T-helper 2 cell treated with Interferon-gamma antibody and Interleukin-4, amounts not matched to agents 100 ng/mL and 5 ng/mL, for 36 hours (primary cell): ENCODE results near the gene RASSF1. TPM values are rescaled to one million over a fixed set of nuclear protein-coding genes. Genes with fewer than 3 reads are reported as not detected.

ENCODE experiments used
- intact Hi-C: fragments of 100-400 bp; cut with micrococcal nuclease; formaldehyde crosslinking; loops from one replicate; pipeline ENCODE4 v1.15.1; 2023
- total RNA-seq: library from RNA; stranded (reverse); gene quantifications from 2 replicates; pipeline ENCODE4 v1.2.3, GENCODE V29; 2022

Gene RASSF1, protein sequence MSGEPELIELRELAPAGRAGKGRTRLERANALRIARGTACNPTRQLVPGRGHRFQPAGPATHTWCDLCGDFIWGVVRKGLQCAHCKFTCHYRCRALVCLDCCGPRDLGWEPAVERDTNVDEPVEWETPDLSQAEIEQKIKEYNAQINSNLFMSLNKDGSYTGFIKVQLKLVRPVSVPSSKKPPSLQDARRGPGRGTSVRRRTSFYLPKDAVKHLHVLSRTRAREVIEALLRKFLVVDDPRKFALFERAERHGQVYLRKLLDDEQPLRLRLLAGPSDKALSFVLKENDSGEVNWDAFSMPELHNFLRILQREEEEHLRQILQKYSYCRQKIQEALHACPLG
- total RNA-seq = 125 and 127 TPM in 2 replicates

GRCh38 chr3:50340448-50341329 lies at the start of gene RASSF1:
Gene RASSF1 (minus strand): TSS chr3:50340836. CDS start chr3:50340805, 31 bp downstream.
- intact Hi-C loops = loop anchor here (2.0 to 5.0 kb wide), 2 partner anchors 227 to 270 kb away; partner anchors contain the start of genes C3orf18, CISH and HEMK1

DNA sequence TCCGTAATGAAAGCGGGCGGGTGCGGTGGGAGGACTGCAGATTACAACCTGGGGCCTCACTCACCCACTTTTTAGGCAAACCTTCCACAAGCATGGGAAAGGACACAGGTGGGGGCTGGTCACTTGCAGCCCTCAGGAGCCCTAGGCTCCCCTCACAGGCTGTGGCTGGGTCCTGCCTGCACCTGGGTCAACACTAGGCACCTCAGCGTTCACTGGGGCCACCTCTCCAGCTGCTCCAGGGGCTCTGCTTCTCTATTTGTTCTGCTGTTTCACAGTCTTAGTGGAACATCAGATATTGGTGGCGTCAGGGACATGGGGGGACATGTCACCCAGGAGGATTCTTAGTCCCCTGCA lies 48.8 kb upstream of the RASSF1 start:
- intact Hi-C loops = no loop called here

DNA sequence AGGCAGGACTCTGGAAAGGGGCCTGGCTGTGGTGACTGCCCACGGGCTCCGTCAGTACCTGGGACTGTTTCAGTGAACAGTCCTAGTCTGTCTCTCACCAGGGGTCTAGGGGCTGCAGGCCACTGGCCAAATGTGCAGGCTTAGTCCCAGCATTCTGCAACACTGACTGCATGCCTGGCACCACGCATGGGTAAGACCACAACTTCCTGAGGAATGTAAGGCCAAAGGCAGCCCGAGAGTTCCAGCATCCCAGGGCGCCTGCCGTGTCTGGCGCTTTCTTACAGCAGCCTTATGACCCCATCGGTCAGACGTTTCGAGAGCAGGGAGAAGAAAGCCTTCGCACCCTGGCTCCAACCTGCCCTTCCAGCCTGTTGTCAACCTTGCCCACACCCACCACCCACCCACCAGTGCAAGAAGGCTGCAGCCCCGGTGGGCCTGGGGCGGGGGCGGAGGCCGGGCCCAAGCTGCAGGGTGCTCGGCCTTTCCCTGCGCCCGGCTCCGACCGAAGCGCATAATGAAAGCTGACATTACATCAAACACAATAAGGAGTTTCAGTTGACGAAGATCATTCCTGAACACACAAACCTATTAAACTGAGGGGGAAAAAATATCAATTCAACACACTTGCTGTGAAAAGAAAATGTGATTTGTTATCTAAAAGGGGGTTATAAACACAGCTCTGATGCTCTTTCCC lies 48.2 kb upstream of the RASSF1 start:
- intact Hi-C loops = no loop called here

GRCh38 chr3:50388016-50388719 lies 47.5 kb upstream of the RASSF1 start:
- intact Hi-C loops = no loop called here

- intact Hi-C loops = no loop called here
These were observed 45.1 kb upstream of the RASSF1 start for GRCh38 chr3:50385754-50386153.

DNA sequence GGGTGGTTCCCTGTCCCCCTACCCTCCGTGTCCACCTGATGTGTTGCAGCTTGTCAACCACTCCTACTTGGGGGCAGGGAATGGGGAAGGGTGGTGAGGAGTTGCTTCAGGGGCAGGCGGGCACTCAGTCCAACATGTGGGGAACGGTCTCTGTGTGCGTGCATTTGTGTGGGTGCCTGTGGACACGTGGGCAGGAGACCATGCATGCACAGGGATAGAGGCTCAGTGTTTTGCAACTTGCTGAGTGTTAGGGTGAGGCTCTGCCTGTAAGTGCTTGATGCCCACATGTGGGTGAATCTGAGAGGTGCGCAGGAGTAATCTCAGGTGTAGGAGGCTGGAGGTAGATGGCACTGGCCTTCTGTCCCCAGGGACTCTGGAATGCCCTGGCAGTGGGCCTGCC lies 43.1 kb upstream of the RASSF1 start:
- intact Hi-C loops = no loop called here

- intact Hi-C loops = no loop called here
These were observed 42.1 kb upstream of the RASSF1 start for GRCh38 chr3:50382722-50383121.

GRCh38 chr3:50381383-50381782 lies 40.7 kb upstream of the RASSF1 start:
- intact Hi-C loops = no loop called here

- intact Hi-C loops = no loop called here
These were observed 39.9 kb upstream of the RASSF1 start for GRCh38 chr3:50380405-50381085.

DNA sequence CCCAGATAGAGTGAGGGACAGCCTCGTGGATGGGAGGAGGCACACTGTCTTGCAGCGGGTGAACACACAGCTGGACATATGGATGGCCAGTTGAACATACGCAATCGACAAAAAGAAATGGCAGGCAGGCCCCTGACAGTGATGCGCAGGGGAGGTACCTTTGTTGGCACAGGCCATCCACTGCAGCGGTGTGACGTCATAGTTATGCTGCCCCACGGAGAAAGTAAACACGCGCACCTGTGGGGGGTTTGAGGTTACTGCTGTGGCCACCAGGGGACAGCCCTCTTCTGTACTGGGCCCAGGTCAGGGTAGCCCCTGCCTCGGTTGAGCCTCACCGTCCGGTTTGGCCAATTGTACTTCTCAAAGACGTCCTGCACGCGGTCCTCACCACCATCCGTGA lies 38.1 kb upstream of the RASSF1 start:
- intact Hi-C loops = no loop called here

GRCh38 chr3:50378024-50378423 lies 37.4 kb upstream of the RASSF1 start:
- intact Hi-C loops = no loop called here

DNA sequence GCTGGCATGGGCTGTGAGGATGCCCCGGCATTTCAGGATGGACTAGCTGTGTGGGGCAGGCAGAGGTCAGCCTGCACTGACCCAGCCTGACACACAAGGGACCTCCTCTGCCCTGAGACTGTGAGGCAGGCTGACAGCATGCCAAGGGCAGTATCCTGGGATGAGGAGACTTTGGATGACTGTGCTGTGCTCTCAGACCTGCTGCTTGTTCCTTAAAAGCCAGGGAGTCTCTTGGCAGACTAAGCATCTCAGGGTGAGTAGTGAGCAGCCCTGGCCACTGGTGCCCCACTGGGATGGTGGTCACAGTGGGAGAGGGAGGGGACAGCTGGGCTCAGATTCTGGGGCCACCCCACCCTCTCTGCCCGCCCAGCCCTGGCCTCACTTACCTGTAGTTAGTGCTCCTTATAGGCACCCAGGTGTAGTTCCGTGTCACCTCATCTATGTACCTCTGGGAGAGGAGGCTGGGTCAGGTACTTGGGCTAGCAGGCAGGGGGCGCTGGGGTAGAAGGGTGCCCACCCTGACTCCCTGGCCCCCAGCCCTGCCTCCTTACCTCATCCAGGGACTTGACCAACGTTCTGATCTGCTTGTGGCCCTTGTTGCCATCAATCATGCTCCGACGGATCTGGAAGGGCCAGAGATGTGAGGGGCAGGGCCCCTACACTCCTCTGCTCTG lies 34.8 kb upstream of the RASSF1 start:
- intact Hi-C loops = no loop called here

GRCh38 chr3:50374363-50375257 lies 34.0 kb upstream of the RASSF1 start:
- intact Hi-C loops = no loop called here

DNA sequence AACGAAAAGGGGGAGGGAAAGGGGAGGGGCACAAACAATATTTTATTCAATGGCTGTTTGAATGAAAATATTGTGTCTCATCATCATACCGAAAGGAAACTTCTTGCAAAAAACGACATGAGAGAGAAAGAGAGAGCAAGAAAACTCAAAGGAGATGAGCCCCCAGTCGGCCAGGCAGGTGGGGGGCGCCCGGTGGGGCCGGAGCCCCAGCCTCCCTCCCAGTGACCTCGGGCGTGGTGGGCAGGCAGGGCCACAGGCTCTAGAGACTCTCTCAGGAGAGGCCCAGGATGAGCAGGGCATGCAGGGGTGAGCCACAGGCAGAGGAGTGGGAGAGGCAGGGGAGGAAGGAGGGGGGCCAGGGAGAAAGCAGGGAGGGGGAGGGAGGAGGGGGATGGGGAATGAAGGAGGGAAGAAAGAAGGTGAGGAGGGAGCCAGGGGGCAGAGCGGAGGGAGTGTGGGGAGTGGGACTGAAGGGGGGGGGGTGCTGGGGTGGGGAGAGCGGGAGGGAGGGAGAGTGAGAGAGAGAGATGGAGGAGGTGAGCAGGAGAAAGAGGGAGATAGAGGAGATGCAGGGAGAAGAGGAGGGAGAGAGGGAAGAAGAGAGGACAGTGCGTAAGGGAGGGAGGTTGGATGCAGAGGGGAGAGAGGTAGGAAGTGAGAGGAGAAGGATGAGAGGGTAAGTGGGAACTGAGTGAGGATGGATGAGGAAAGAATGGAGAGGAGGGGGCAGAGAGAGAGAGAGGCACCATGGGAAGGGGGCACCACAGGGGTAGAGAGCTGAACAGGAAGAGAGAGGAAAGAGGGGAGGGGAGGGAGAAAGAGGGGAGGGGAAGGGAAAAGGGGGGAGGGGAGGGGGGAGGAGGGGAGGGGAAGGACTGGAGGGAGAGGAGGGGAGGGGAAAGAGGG lies 32.8 kb upstream of the RASSF1 start:
- intact Hi-C loops = no loop called here

GRCh38 chr3:50372349-50372748 lies 31.7 kb upstream of the RASSF1 start:
- intact Hi-C loops = no loop called here

- intact Hi-C loops = no loop called here
These were observed 30.6 kb upstream of the RASSF1 start for GRCh38 chr3:50371133-50371685.

GRCh38 chr3:50370594-50370993 lies 30.0 kb upstream of the RASSF1 start:
- intact Hi-C loops = no loop called here
